GM21786 (cell line): ENCODE data around the gene FGF8.

Experiments used
- ATAC-seq: cut with Tn5 transposase; IDR thresholded peaks from one replicate; pipeline ENCODE4 v1.9.1; 2021; ENCODE audit not compliant: unreplicated experiment

FGF8 gene

DNA sequence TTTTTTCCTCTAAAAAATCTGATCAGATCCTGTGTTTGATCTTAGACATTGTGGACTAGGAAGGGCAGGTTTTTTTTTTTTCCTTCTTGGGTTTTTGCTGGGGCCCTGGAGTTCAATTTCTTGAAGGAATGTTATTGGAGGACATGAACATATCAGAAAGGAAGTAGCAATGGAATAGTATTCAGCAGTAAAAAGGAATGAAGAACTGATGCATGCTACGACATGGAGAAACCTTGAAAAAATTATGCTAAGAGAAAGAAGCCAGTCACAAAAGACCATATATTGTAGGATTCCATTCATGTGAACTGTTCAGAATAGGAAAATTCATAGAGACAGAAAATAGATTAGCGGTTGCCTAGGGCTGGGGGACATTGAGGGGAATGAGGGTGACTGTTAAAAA is 34.0 kb downstream of the FGF8 start:
- ATAC-seq: no peak

DNA sequence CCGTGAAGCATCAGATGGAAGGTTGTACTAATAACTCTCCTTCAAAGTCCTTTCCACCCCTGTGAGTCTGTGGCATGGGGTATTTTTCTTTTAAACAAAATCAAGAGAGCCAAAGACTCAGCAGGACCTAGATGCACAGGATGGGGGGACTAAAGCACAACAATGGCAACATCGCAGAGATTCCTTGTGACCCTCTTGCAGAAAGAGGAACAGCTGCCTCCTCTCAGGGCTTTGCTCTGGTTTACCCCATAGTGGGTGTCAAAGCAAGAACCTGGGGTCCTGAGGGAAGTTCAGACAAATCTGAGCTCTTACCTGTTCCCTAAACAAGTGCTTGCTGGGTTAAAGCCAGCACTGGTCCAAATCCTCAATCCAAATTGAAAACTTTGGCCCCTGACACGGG is 39.2 kb downstream of the FGF8 start:
- ATAC-seq: no peak

DNA sequence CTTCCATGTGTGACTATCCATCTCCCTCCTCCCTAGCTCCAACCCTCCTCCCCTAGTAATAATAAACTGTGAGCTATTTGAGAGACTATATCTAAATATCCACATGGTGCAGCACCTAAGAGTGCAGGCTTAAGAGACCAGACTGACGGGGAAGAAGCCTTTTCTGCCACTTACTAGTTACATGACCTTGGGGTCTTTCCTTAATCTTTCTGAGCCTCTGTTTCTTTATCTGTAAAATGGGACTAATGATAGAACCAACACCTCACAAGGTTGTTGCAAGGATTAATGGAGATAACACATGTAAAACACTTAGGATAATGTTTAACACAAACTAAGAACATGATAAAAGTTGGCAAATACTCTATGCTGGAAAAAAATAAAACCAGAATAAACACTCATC is 43.8 kb downstream of the FGF8 start:
- ATAC-seq: no peak

DNA sequence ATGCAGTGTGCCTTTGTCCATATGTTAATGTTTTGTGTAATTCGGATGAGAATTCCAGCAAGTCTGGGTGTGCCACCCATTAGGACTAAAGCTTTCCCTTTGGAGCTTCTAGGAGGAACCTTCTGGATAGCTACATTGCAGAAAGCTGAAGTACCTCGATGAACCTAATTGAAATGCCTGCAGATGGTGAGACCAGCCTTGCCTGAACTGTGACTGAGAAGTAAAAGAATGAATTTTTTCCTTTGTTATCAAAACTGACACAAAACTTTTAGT is 49.9 kb downstream of the FGF8 start:
- ATAC-seq: no peak

DNA sequence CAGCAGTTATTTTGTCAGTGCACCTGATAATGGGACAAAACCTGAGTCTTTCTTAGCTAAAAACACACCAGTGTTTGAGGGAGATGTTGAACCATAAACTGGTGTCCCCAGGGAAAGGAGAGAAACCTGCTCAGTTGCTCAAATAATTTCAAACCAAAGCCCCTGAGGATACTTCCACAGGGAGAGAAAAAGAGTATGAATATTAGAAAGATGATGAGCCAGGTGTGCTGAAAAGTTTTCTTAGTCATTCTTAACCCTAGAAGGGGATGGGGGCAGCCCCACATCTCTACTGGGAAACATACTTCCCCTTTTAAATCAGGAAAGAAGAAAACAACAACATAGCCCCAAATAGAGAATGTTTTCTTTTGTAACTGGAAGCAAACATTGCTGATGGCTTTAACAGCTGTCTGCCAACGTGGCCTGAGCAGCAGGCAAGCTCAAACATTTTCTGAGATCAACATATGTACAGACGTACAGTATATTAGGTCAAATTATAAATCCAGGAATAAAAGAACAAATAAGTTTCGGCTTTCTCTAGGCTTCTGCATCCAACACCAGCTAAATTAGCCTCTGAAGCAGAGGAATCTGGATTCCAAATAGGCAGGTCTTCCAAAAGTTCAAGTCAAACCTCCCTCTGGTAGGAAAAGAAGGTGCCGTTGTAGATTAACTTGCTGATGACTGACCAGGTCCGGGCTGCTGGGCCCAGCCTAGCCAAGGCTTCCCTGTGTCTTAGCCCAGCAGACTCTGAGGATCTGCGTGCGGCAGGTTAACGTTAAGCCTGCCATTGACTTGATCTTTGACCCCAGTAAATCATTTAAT is 50.4 kb downstream of the FGF8 start:
- peak; percentile 53 for ATAC-seq

DNA sequence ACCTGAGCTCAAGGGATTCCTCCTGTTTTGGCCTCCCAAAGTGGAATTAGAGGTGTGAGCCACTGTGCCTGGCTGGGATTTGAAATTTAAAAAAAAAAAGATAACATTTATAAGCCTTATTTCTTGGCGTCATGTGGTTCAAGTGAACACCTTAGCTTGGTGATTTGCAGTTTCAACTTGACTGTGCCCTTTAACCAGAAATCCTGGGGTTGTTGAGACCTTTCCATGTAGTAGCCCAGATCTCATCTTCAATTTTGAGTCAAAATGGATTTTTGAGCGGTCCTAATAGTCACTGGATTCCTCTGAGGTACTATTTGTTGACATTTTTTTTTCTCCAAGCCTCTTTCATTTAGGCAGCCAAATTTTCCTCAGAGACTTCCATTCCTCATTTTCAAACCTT is 51.5 kb downstream of the FGF8 start:
- ATAC-seq: no peak

DNA sequence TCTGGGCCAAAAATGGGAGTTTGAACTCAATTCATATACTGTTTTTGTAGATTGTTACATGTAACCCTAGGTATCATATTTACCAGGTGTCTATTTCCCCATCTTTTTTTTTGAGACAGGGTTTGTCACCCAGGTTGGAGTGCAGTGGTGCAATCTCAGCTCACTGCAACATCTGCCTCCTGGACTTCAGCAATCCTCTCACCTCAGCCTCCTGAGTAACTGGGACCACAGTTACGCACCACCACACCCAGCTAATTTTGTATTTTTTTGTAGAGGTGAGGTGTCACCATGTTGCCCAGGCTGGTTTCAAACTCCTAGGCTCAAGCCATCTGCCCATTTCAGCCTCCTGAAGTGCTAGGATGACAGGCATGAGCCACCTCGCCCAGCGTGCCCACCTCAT is 52.7 kb downstream of the FGF8 start:
- no peak for ATAC-seq

DNA sequence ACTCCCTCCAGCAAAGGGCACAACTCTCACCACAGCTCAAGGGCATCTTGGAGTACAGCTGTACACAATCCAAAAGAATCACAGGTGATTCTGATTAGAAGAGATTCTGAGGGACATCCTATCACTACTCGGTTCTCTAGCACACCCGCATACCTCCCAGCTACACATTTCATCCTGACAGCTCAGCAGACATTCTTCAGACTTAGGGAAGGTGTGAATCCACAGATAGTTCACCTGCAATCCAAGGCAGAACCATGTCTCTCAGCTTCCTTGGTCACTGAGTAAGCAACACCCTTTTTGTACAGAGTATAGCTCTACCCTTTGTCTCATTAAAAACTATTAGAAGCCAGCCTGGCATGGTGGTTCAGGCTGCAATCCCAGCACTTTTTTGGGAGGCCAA is 54.1 kb downstream of the FGF8 start:
- ATAC-seq: no peak

DNA sequence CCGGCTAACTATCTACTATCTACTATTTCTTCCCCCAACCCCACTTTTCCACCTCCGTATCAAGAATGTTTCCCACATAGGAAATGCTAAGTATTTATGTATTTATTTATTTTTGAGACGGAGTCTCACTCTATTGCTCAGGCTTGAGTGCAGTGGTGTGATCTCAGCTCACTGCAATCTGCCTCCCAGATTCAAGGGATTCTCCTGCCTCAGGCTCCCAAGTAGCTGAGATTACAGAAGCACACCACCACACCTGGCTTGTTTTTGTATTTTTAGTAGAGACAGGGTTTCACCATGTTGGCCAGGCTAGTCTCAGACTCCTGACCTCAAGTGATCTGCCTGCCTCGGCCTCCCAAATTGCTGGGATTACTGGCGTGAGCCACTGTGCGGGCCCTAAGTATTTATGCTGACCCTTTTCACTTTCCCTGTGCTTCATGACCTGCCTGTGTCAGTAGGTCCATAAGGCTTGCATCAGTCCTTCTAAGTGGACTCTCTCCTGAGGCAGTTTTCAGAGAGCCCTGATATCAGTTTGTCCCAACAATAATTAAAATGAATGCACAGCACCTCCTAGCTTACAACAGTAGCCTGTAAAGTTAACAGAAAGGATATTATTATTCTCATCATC is 55.2 kb downstream of the FGF8 start:
- no peak for ATAC-seq
